Astrocyte of the cerebellum (primary cell): ENCODE results near the gene SPTBN1.
A peak's percentile ranks its signal among the peaks of the same experiment; 100 is the strongest.

Source experiments
- DNase-seq: peaks from one replicate; pipeline ENCODE4 v3.0.0-alpha.2; 2011; ENCODE audit warnings: low read depth
- H3K4me3 ChIP-seq: 2 replicates; pipeline ENCODE4 v1.5.1; 2011; ENCODE audit warnings: mild to moderate bottlenecking, low read depth, low read length, moderate library complexity
- in situ Hi-C: cut with HindIII; loops from 2 replicates; pipeline ENCODE4 v1.10.0; 2017; ENCODE audit warnings: low sequenced_read_pairs
- TF ChIP-seq, protein P1 (sequence below): IDR thresholded peaks from 2 replicates; pipeline ENCODE4 v1.5.1; 2012; ENCODE audit warnings: low read length, low read depth, moderate library complexity, mild to moderate bottlenecking; ENCODE audit errors: missing control alignments

SPTBN1 gene

DNA sequence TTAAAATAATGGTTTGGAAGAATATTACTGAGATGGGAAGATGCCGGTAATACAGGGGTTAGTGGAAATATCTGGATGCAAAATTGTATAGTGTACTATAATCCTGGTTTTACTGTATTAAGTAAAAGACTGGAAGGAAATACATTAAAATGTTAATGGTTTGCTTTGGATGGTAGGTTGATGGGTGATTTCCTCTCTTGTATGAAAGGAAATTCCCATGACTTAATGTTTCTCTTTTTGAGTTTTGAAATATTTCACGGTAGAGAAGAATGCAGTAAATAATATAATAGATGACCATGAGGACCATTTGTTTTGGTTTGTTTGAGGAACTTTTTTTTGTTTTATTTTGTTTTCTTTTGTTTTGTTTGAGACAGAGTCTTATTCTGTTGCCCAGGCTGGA, 8.2 kb downstream of the SPTBN1 start:
- TF ChIP-seq, protein P1, sequence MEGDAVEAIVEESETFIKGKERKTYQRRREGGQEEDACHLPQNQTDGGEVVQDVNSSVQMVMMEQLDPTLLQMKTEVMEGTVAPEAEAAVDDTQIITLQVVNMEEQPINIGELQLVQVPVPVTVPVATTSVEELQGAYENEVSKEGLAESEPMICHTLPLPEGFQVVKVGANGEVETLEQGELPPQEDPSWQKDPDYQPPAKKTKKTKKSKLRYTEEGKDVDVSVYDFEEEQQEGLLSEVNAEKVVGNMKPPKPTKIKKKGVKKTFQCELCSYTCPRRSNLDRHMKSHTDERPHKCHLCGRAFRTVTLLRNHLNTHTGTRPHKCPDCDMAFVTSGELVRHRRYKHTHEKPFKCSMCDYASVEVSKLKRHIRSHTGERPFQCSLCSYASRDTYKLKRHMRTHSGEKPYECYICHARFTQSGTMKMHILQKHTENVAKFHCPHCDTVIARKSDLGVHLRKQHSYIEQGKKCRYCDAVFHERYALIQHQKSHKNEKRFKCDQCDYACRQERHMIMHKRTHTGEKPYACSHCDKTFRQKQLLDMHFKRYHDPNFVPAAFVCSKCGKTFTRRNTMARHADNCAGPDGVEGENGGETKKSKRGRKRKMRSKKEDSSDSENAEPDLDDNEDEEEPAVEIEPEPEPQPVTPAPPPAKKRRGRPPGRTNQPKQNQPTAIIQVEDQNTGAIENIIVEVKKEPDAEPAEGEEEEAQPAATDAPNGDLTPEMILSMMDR, result no peak
- H3K4me3 ChIP-seq, result no peak overlapping the region
- no peak for DNase-seq
- in situ Hi-C loops, result no loop called here

GRCh38 chr2:54465143-54465542, 9.0 kb downstream of the SPTBN1 start:
- H3K4me3 ChIP-seq, result no peak overlapping the region
- TF ChIP-seq, protein P1, result no peak
- DNase-seq, result no peak
- in situ Hi-C loops, result no loop called here

- TF ChIP-seq, protein P1, result no peak
- DNase-seq, result no peak
- H3K4me3 ChIP-seq, result no peak overlapping the region
- in situ Hi-C loops, result no loop called here
Measured at GRCh38 chr2:54466870-54467269, 10.7 kb downstream of the SPTBN1 start.

GRCh38 chr2:54468673-54469072, 12.5 kb downstream of the SPTBN1 start:
- DNase-seq, result no peak
- in situ Hi-C loops, result no loop called here
- H3K4me3 ChIP-seq, result no peak overlapping the region
- TF ChIP-seq, protein P1, result no peak

DNA sequence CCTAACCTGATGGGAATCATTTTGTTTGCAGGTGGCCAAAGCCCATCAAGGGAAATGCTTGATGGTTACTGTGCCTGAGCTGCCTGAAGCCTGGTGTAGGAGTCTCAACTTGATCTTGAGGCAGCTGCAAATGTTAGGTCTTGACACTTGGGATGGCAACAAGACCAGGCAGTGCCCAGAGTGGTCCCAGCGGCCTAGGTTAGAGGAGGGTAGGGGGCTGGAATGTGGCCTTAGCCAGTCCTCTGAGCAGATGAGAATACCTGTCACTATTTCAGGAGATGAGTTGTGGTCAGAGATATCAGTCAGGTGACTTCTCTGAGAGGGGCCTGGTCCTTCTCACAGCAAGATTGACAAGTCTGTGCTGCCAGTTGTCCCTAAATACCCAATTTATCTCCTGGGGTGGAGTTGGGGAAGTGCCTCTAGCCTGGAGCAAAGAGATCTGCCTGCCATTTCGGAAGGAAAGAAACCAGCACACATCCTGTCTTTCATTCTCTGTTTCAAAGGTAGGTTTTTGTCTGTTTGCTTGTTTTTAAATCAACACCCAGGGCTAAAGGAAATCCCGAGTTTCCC, 13.4 kb downstream of the SPTBN1 start:
- TF ChIP-seq, protein P1, result no peak
- H3K4me3 ChIP-seq, result no peak overlapping the region
- DNase-seq, result no peak
- in situ Hi-C loops, result no loop called here

DNA sequence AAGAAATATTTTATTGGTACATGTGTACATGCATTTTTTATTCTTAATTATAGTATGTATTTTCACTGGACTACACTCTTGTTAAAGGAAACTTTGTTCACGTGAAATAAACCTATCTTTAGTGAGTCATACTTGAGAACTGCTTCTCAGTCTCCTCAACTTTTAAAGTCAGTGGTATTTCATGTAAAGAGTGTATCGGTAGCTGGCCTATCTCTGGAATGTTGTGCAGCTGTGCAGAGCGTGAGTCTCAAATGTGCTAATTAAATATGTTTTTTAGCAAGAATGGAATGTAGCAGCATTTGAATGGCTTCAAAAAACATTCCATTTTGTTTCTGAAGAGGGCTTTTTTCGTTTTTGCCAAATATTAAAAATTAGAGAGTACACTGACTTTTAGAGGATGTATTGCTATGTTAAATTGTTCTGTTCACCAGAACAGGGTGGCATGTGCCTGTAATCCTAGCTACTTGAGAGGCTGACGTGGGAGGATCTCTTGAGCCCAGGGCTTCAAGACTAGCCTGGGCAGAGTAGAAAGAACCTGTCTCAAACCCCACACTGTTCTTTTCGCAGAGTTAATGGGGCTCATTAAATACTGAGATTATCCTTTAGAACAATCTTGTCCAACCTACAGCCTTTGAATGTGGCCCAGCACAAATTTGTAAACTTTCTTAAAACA, 14.3 kb downstream of the SPTBN1 start:
- DNase-seq, result peak; percentile 52
- TF ChIP-seq, protein P1, result no peak
- in situ Hi-C loops, result no loop called here
- no peak overlapping the region for H3K4me3 ChIP-seq
